Activated naive CD4-positive, alpha-beta T cell treated with anti-CD3 and anti-CD28 coated beads, Interleukin-2, amount 10 ng/mL, durations not matched to agents 7 days and 5 days (primary cell): ENCODE measurements around the gene RAB1A.
A peak's percentile ranks its signal among the peaks of the same experiment; 100 is the strongest.
"Not testable (repeated sequence)": the region's sequence is repeated elsewhere in the genome, so short reads cannot be mapped to it uniquely, and the experiment has no call there.

Experiments
- CTCF ChIA-PET: fragments of 350-600 bp; sonication (Branson Sonifier 250); formaldehyde crosslinking; loops from one replicate; lab custom pipeline; 2021; ENCODE audit warnings: antibody characterized with exemption; lab: Charles Lee
- DNase-seq: peaks from one replicate; pipeline ENCODE4 v3.0.0-alpha.2; 2020
- H3K27ac Mint-ChIP-seq: one replicate; pipeline ENCODE4 v1.8.0; 2021; ENCODE audit warnings: mild to moderate bottlenecking, moderate library complexity, mixed read lengths
- H3K27me3 Mint-ChIP-seq: one replicate; pipeline ENCODE4 v1.8.0; 2021; ENCODE audit warnings: mild to moderate bottlenecking, mixed read lengths
- H3K36me3 Mint-ChIP-seq: one replicate; pipeline ENCODE4 v1.8.0; 2021; ENCODE audit warnings: mixed read lengths
- H3K4me1 Mint-ChIP-seq: one replicate; pipeline ENCODE4 v1.8.0; 2021; ENCODE audit warnings: mixed read lengths
- H3K4me3 Mint-ChIP-seq: one replicate; pipeline ENCODE4 v1.8.0; 2021; ENCODE audit warnings: mild to moderate bottlenecking, moderate library complexity, mixed read lengths
- H3K9me3 Mint-ChIP-seq: one replicate; pipeline ENCODE4 v1.8.0; 2021; ENCODE audit warnings: mixed read lengths

The RAB1A gene

GRCh38 chr2:65128297-65129190 is 1.4 kb downstream of the RAB1A start:
- H3K4me3 Mint-ChIP-seq = peak overlapping the region; percentile 98

GRCh38 chr2:65125457-65125856 is 4.4 kb downstream of the RAB1A start:
- H3K27ac Mint-ChIP-seq, H3K9me3 Mint-ChIP-seq, H3K27me3 Mint-ChIP-seq, H3K4me3 Mint-ChIP-seq, DNase-seq, CTCF ChIA-PET: not testable (repeated sequence)
- Mint-ChIP-seq H3K36me3 (peaks cover 16% of the 10 kb centered on the region), H3K4me1 (peaks cover 48% of the 10 kb centered on the region)

More at GRCh38 chr2:65128297-65129190, 1.4 kb downstream of the RAB1A start:
- Mint-ChIP-seq H3K27me3 (peaks cover 16% of the 10 kb centered on the region), H3K36me3 (peaks cover 10% of the 10 kb centered on the region), H3K9me3 (no peaks in the 10 kb centered on the region), H3K27ac (peak overlapping the region; percentile 98), H3K4me1 (peaks cover 45% of the 10 kb centered on the region)
- no peak for DNase-seq
- CTCF ChIA-PET = interaction anchor here (1.0 to 2.7 kb wide), 4 partner anchors 13 to 73 kb away, joined by 3 to 18 read pairs (median 4); partner anchors contain the start of gene CEP68

DNA sequence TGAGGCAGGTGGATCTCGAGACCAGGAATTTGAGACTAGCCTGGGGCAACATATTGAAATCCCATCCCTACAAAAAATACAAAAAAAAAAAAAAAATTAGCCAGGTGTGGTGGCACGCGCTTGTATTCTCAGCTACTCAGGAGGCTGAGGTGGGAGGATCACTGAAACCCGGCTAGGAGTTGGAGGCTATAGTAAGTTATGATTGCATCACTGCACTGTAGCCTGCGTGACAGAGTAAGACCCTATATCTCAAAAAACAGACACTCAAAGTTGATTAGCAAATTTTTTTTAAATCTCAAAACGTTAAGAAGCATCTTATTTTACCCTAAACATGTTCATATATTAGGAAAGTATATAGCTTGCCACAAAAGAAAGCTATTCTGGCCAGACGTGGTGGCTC is 7.6 kb downstream of the RAB1A start:
- no peak for DNase-seq
- peaks cover 12% of the 10 kb centered on the region for H3K36me3 Mint-ChIP-seq
- no peaks in the 10 kb centered on the region for H3K27me3 Mint-ChIP-seq
- no peak overlapping the region for H3K4me3 Mint-ChIP-seq
- CTCF ChIA-PET = no interaction called here
- no peak overlapping the region for H3K27ac Mint-ChIP-seq
- peaks cover 41% of the 10 kb centered on the region for H3K4me1 Mint-ChIP-seq
- H3K9me3 Mint-ChIP-seq = no peaks in the 10 kb centered on the region

- no peak overlapping the region for H3K27ac Mint-ChIP-seq
- H3K4me3 Mint-ChIP-seq = no peak overlapping the region
- peaks cover 8% of the 10 kb centered on the region for H3K36me3 Mint-ChIP-seq
- H3K27me3 Mint-ChIP-seq = no peaks in the 10 kb centered on the region
- no peaks in the 10 kb centered on the region for H3K9me3 Mint-ChIP-seq
- CTCF ChIA-PET = no interaction called here
- peaks cover 37% of the 10 kb centered on the region for H3K4me1 Mint-ChIP-seq
- no peak for DNase-seq
These were observed 8.8 kb downstream of the RAB1A start for GRCh38 chr2:65120990-65121693.

DNA sequence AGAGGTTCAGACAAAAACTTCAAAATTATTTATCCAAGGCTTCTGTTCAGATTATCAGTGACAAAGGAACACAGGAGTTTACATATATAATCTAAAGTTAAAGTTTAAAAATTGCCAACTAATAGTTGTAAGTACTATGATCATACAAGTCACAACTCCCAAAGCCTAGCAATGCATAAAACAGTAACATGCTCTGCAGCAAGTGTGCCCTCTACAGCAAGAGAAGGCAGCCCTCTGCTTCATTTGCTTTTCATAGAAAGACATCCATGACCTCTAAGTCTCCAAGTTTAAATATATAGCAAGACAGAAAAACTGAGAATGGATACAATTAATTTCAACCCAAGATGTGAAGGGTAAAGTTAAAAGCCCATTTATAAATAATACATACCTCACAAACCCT is 13.3 kb downstream of the RAB1A start:
- H3K27ac Mint-ChIP-seq = no peak overlapping the region
- H3K27me3 Mint-ChIP-seq = no peaks in the 10 kb centered on the region
- H3K9me3 Mint-ChIP-seq = no peaks in the 10 kb centered on the region
- H3K4me3 Mint-ChIP-seq = no peak overlapping the region
- H3K4me1 Mint-ChIP-seq = peaks cover 23% of the 10 kb centered on the region
- CTCF ChIA-PET = no interaction called here
- peaks cover 7% of the 10 kb centered on the region for H3K36me3 Mint-ChIP-seq
- no peak for DNase-seq

- H3K4me1 Mint-ChIP-seq = peaks cover 16% of the 10 kb centered on the region
- no peaks in the 10 kb centered on the region for H3K27me3 Mint-ChIP-seq
- CTCF ChIA-PET = interaction anchor here (1.7 kb wide), 1 partner anchor 15 kb away, joined by 5 read pairs; the partner anchor contains the start of gene RAB1A
- H3K4me3 Mint-ChIP-seq = no peak overlapping the region
- H3K27ac Mint-ChIP-seq = no peak overlapping the region
- H3K9me3 Mint-ChIP-seq = no peaks in the 10 kb centered on the region
- no peak for DNase-seq
- H3K36me3 Mint-ChIP-seq = peaks cover 1% of the 10 kb centered on the region
These were observed 15.0 kb downstream of the RAB1A start for GRCh38 chr2:65114921-65115320.

GRCh38 chr2:65113816-65114215 is 16.1 kb downstream of the RAB1A start:
- Mint-ChIP-seq H3K9me3 (no peaks in the 10 kb centered on the region), H3K4me1 (peaks cover 18% of the 10 kb centered on the region), H3K4me3 (no peak overlapping the region), H3K27me3 (no peaks in the 10 kb centered on the region), H3K27ac (no peak overlapping the region), H3K36me3 (peaks cover 1% of the 10 kb centered on the region)
- CTCF ChIA-PET = no interaction called here
- no peak for DNase-seq

DNA sequence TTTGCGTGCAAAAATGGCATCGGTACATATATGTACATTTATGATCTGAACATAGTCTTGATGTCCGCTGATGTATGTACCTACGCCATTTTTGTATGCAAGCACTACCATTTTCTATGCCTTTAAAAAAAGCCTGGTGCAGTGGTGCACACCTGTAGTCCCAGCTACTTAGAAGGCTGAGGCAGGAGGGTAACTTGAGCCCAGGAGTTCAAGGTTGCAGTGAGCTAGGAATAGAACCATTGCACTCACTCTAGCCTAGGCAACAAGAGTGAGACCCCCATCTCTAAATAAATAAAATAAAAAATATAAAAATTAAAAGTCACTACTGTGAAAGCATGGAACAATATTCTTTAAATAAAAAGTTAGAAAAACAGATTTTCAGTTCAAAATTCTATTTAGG is 16.7 kb downstream of the RAB1A start:
- peaks cover 18% of the 10 kb centered on the region for H3K4me1 Mint-ChIP-seq

GRCh38 chr2:65112633-65113032 is 17.3 kb downstream of the RAB1A start:
- Mint-ChIP-seq H3K9me3 (no peaks in the 10 kb centered on the region), H3K27me3 (no peaks in the 10 kb centered on the region), H3K4me3 (no peak overlapping the region), H3K36me3 (peaks cover 1% of the 10 kb centered on the region), H3K4me1 (peaks cover 16% of the 10 kb centered on the region), H3K27ac (no peak overlapping the region)
- CTCF ChIA-PET = no interaction called here
- no peak for DNase-seq

More for the DNA sequence above, 16.7 kb downstream of the RAB1A start:
- H3K4me3 Mint-ChIP-seq = no peak overlapping the region
- no peaks in the 10 kb centered on the region for H3K27me3 Mint-ChIP-seq
- no peaks in the 10 kb centered on the region for H3K9me3 Mint-ChIP-seq
- CTCF ChIA-PET = no interaction called here
- no peak overlapping the region for H3K27ac Mint-ChIP-seq
- H3K36me3 Mint-ChIP-seq = peaks cover 1% of the 10 kb centered on the region
- DNase-seq = no peak

GRCh38 chr2:65108780-65109179 is 21.1 kb downstream of the RAB1A start:
- CTCF ChIA-PET = no interaction called here
- H3K4me1 Mint-ChIP-seq = peaks cover 13% of the 10 kb centered on the region
- peaks cover 13% of the 10 kb centered on the region for H3K36me3 Mint-ChIP-seq
- H3K4me3 Mint-ChIP-seq = no peak overlapping the region
- no peak for DNase-seq
- no peak overlapping the region for H3K27ac Mint-ChIP-seq
- H3K27me3 Mint-ChIP-seq = no peaks in the 10 kb centered on the region
- no peaks in the 10 kb centered on the region for H3K9me3 Mint-ChIP-seq

- Mint-ChIP-seq H3K36me3 (peaks cover 17% of the 10 kb centered on the region), H3K9me3 (no peaks in the 10 kb centered on the region), H3K4me3 (no peak overlapping the region), H3K4me1 (peaks cover 12% of the 10 kb centered on the region), H3K27ac (no peak overlapping the region), H3K27me3 (no peaks in the 10 kb centered on the region)
- CTCF ChIA-PET = interaction anchor here (0.7 kb wide), 1 partner anchor 137 kb away, joined by 3 read pairs; no protein-coding TSS in a partner anchor
- DNase-seq = no peak
These were observed 22.4 kb downstream of the RAB1A start for GRCh38 chr2:65107530-65107929.

- no peaks in the 10 kb centered on the region for H3K9me3 Mint-ChIP-seq
- peaks cover 36% of the 10 kb centered on the region for H3K36me3 Mint-ChIP-seq
- no peak overlapping the region for H3K4me3 Mint-ChIP-seq
- no peak for DNase-seq
- CTCF ChIA-PET = interaction anchor here (0.6 kb wide), 2 partner anchors 11 to 121 kb away, joined by 3 to 5 read pairs; no protein-coding TSS in a partner anchor
- peaks cover 3% of the 10 kb centered on the region for H3K4me1 Mint-ChIP-seq
- no peaks in the 10 kb centered on the region for H3K27me3 Mint-ChIP-seq
- no peak overlapping the region for H3K27ac Mint-ChIP-seq
These were observed 26.7 kb downstream of the RAB1A start for GRCh38 chr2:65103013-65103715.

GRCh38 chr2:65101071-65101470 is 28.8 kb downstream of the RAB1A start:
- peaks cover 4% of the 10 kb centered on the region for H3K4me1 Mint-ChIP-seq
- CTCF ChIA-PET = no interaction called here
- H3K36me3 Mint-ChIP-seq = peaks cover 48% of the 10 kb centered on the region
- no peak overlapping the region for H3K27ac Mint-ChIP-seq
- H3K27me3 Mint-ChIP-seq = no peaks in the 10 kb centered on the region
- H3K4me3 Mint-ChIP-seq = no peak overlapping the region
- H3K9me3 Mint-ChIP-seq = no peaks in the 10 kb centered on the region
- DNase-seq = no peak

GRCh38 chr2:65098741-65099140 is 31.2 kb downstream of the RAB1A start:
- no peaks in the 10 kb centered on the region for H3K27me3 Mint-ChIP-seq
- DNase-seq = no peak
- peaks cover 51% of the 10 kb centered on the region for H3K36me3 Mint-ChIP-seq
- no peak overlapping the region for H3K4me3 Mint-ChIP-seq
- H3K27ac Mint-ChIP-seq = no peak overlapping the region
- peaks cover 4% of the 10 kb centered on the region for H3K4me1 Mint-ChIP-seq
- CTCF ChIA-PET = no interaction called here
- no peaks in the 10 kb centered on the region for H3K9me3 Mint-ChIP-seq
